ENCODE results near the gene PBLD.

DNA sequence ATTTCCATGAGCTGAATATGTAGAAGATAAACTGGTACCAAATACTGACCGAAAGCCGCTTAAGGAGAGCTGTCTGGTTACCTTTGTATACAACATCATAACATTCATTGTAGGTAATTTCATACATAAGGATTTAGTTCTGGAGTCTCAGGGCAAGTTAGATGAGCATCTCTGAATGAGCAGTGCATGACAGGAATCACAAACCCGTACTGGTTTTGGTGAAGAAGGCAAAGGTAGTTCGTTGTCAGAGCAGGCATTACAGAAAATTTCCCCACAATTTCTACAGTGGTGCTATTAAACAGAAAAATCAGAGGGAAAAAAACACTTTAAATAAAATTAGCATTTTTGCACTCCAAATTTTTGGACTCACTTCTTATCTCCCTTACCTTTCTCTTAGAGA is 12.9 kb upstream of the PBLD start:
- TF ChIP-seq POLR2AphosphoS5 (IDR thresholded peaks at IDR 0.05): no peak
- TF ChIP-seq, protein P1, sequence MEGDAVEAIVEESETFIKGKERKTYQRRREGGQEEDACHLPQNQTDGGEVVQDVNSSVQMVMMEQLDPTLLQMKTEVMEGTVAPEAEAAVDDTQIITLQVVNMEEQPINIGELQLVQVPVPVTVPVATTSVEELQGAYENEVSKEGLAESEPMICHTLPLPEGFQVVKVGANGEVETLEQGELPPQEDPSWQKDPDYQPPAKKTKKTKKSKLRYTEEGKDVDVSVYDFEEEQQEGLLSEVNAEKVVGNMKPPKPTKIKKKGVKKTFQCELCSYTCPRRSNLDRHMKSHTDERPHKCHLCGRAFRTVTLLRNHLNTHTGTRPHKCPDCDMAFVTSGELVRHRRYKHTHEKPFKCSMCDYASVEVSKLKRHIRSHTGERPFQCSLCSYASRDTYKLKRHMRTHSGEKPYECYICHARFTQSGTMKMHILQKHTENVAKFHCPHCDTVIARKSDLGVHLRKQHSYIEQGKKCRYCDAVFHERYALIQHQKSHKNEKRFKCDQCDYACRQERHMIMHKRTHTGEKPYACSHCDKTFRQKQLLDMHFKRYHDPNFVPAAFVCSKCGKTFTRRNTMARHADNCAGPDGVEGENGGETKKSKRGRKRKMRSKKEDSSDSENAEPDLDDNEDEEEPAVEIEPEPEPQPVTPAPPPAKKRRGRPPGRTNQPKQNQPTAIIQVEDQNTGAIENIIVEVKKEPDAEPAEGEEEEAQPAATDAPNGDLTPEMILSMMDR (IDR thresholded peaks at IDR 0.05 in 8 of 11, conservative IDR thresholded peaks at IDR 0.05 in 3 of 11): no peak
- TF ChIP-seq POLR2A (IDR thresholded peaks at IDR 0.05): no peak

Data from spleen (tissue), 7 donors.